DND-41 (cell line): ENCODE results near the gene LMNTD1.

Experiments used
- ATAC-seq: fragments of 200-7000 bp; cut with Tn5 transposase; 3 replicates; pipeline ENCODE4 v1.9.1; 2021; ENCODE audit warnings: low read depth; ENCODE audit not compliant: insufficient read depth
- DNase-seq: peaks from one replicate; pipeline ENCODE4 v3.0.0-alpha.2; 2020
- H2AFZ ChIP-seq: 2 replicates; pipeline ENCODE4 v1.6.0; 2012; ENCODE audit warnings: low read depth, low read length
- H3K27ac ChIP-seq: 2 replicates; pipeline ENCODE4 v1.5.1; 2012; ENCODE audit warnings: low read length, inconsistent platforms
- H3K27me3 ChIP-seq: fragments of 200-600 bp; sonication (generic); 2 replicates; pipeline ENCODE4 v1.6.0; 2012; ENCODE audit warnings: low read length, mild to moderate bottlenecking, inconsistent platforms; ENCODE audit not compliant: insufficient read depth, poor library complexity
- H3K36me3 ChIP-seq: 2 replicates; pipeline ENCODE4 v1.5.1; 2012; ENCODE audit warnings: low read length, inconsistent platforms; ENCODE audit not compliant: insufficient read depth
- H3K4me1 ChIP-seq: 2 replicates; pipeline ENCODE4 v1.5.1; 2012; ENCODE audit warnings: mild to moderate bottlenecking, low read length; ENCODE audit not compliant: insufficient read depth
- H3K4me2 ChIP-seq: 2 replicates; pipeline ENCODE4 v1.6.0; 2012; ENCODE audit warnings: mild to moderate bottlenecking, moderate library complexity, low read length, inconsistent platforms; ENCODE audit not compliant: insufficient read depth
- H3K4me3 ChIP-seq, 2 experiments: fragments of 200-600 bp in 1 of 2; shearing (Covaris generic) in 1 of 2; 2 replicates each; pipeline ENCODE4 v1.5.1; 2012 to 2016; ENCODE audit warnings: inconsistent platforms in 2 of 2, low read length in 2 of 2, mild to moderate bottlenecking in 2 of 2, low read depth in 1 of 2, moderate library complexity in 1 of 2
- H3K79me2 ChIP-seq: 2 replicates; pipeline ENCODE4 v1.6.0; 2012; ENCODE audit warnings: low read length, inconsistent platforms; ENCODE audit not compliant: insufficient read depth
- H3K9ac ChIP-seq: 2 replicates; pipeline ENCODE4 v1.6.0; 2012; ENCODE audit warnings: low read depth, mild to moderate bottlenecking, inconsistent platforms, low read length, moderate library complexity
- H3K9me3 ChIP-seq: 2 replicates; pipeline ENCODE4 v1.5.1; 2012; ENCODE audit warnings: low read length, moderate library complexity, mild to moderate bottlenecking, inconsistent platforms; ENCODE audit not compliant: insufficient read depth, severe bottlenecking
- H4K20me1 ChIP-seq: 2 replicates; pipeline ENCODE4 v1.6.0; 2012; ENCODE audit warnings: low read length; ENCODE audit not compliant: insufficient read depth
- CTCF ChIP-seq: IDR thresholded peaks from 2 replicates; pipeline ENCODE4 v1.5.1; 2012; ENCODE audit warnings: borderline replicate concordance, low read length, moderate library complexity, mild to moderate bottlenecking; ENCODE audit not compliant: poor library complexity, severe bottlenecking; ENCODE audit errors: extremely low read depth
- EZH2 ChIP-seq: IDR thresholded peaks from 3 replicates; pipeline ENCODE4 v1.6.1; 2012; ENCODE audit warnings: borderline replicate concordance, low read depth, mild to moderate bottlenecking, moderate library complexity, low read length, inconsistent platforms; ENCODE audit not compliant: severe bottlenecking

Gene LMNTD1

GRCh38 chr12:25477217-25477616 is 75.9 kb downstream of the LMNTD1 start:
- H3K79me2 ChIP-seq: no peaks in the 10 kb centered on the region
- H2AFZ ChIP-seq: no peak overlapping the region
- H3K36me3 ChIP-seq: no peaks in the 10 kb centered on the region
- no peak overlapping the region for H3K4me2 ChIP-seq
- H3K9ac ChIP-seq: no peak overlapping the region
- H3K27me3 ChIP-seq: no peaks in the 10 kb centered on the region
- H3K4me1 ChIP-seq: no peaks in the 10 kb centered on the region
- TF ChIP-seq EZH2 (no peak), CTCF (no peak)
- no peak overlapping the region for H3K4me3 ChIP-seq
- DNase-seq (no peak), ATAC-seq (no peak)
- H3K27ac ChIP-seq: no peak overlapping the region
- H4K20me1 ChIP-seq: no peaks in the 10 kb centered on the region
- H3K9me3 ChIP-seq: no peaks in the 10 kb centered on the region

- Histone ChIP-seq H3K27me3 (no peaks in the 10 kb centered on the region), H3K9ac (no peak overlapping the region)
Observed at GRCh38 chr12:25472453-25472852, 80.6 kb downstream of the LMNTD1 start.

DNA sequence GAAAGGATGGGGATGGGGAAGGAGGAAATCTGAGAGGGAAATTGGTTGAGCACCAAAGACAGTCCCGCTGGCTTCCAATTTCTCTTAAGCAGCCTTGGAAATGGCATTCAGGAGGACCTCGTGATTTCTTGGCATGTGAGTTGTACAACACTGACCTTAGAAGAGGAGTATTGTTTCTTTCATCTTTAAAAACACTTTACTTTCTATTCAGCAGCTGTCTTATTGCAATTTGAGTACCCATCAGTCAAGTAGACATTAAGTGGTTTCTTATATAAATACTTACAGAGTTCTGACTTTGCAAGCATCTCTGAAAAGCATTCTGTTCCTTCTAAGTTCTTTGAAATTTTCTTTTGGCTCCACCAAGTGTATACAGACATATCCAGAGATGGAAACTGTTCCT is 83.2 kb downstream of the LMNTD1 start:
- Histone ChIP-seq H3K27ac (no peak overlapping the region), H3K27me3 (no peaks in the 10 kb centered on the region), H3K79me2 (no peaks in the 10 kb centered on the region), H3K4me2 (no peak overlapping the region), H3K9me3 (no peaks in the 10 kb centered on the region), H4K20me1 (no peaks in the 10 kb centered on the region), H3K36me3 (no peaks in the 10 kb centered on the region), H3K9ac (no peak overlapping the region), H3K4me3 (no peak overlapping the region), H2AFZ (no peak overlapping the region), H3K4me1 (no peaks in the 10 kb centered on the region)
- DNase-seq (no peak), ATAC-seq (no peak)
- TF ChIP-seq CTCF (no peak), EZH2 (no peak)

More at GRCh38 chr12:25472453-25472852, 80.6 kb downstream of the LMNTD1 start:
- no peak overlapping the region for H3K27ac ChIP-seq
- no peaks in the 10 kb centered on the region for H3K4me1 ChIP-seq
- no peak overlapping the region for H3K4me3 ChIP-seq
- H2AFZ ChIP-seq: no peak overlapping the region
- no peaks in the 10 kb centered on the region for H3K79me2 ChIP-seq
- ATAC-seq: no peak
- H3K9me3 ChIP-seq: no peaks in the 10 kb centered on the region
- no peak for DNase-seq
- no peaks in the 10 kb centered on the region for H3K36me3 ChIP-seq
- H4K20me1 ChIP-seq: no peaks in the 10 kb centered on the region
- H3K4me2 ChIP-seq: no peak overlapping the region
- TF ChIP-seq CTCF: no peak
- no peak for TF ChIP-seq EZH2

GRCh38 chr12:25469368-25469767 is 83.7 kb downstream of the LMNTD1 start:
- Histone ChIP-seq H3K4me3 (no peak overlapping the region), H2AFZ (no peak overlapping the region), H3K9me3 (no peaks in the 10 kb centered on the region), H3K27me3 (no peaks in the 10 kb centered on the region), H3K27ac (no peak overlapping the region), H3K4me1 (no peaks in the 10 kb centered on the region), H3K79me2 (no peaks in the 10 kb centered on the region), H3K4me2 (no peak overlapping the region), H4K20me1 (no peaks in the 10 kb centered on the region), H3K36me3 (no peaks in the 10 kb centered on the region), H3K9ac (no peak overlapping the region)
- DNase-seq (no peak), ATAC-seq (no peak)
- TF ChIP-seq EZH2: no peak
- no peak for TF ChIP-seq CTCF
